Measurements from ENCODE around the gene MED13L. TPM values are rescaled to one million over a fixed set of nuclear protein-coding genes. Genes with fewer than 3 reads are reported as not detected.

MED13L gene
- total and polyA plus RNA-seq, 2 donors (not counting 1 experiment from before 2014, with no cell fraction given): 20.3 to 207 TPM

DNA sequence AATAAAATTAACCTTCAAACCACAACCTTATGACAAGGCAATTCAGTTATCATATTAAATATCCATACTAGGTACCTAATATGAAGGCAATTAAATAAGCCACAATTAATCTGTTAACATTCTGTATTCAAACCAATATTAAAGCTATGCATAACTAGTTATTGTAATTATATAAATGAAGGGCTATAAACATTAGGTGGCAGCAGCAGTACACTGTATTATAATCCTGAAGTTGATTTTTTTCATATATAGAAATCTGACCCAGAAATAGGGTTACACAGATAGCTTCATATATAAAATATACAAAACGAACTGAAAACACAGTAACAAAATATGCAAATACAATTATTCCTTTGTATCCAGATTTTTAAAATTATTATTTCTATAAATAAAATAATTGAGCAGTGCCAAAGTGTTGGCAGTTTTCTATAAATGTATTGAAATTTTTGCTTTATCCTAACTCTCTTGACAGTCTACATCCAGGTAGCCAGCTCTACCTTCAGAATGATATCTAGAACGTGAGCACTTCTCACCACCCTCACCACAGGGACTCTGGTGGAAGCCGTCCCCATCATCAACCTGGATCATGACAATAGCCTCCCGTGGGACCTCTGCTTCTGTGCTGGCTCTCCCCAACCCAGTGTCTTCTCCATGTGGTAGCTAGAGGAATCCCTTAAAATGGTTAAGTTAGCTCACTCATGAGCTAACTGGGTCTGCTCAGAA lies 136.2 kb downstream of the MED13L start:
- no peak overlapping the region for H3K4me2 ChIP-seq (replicated peaks; ENCODE audit: low read depth, low read length, poor library complexity, severe bottlenecking)
- no peaks in the 10 kb centered on the region for H3K36me3 ChIP-seq (replicated peaks in 1 of 2; ENCODE audit: control extremely low read depth in 1 of 2, control insufficient read depth in 1 of 2, extremely low read depth in 1 of 2, insufficient read depth in 2 of 2, low read length in 1 of 2)
- Mint-ChIP-seq H3K4me1 (peaks cover 69% of the 10 kb centered on the region), H3K27ac (no peak overlapping the region), H3K4me3 (no peak overlapping the region), H3K27me3 (no peaks in the 10 kb centered on the region), H3K9me3 (ENCODE audit: insufficient read depth) (no peaks in the 10 kb centered on the region)
- H3K9me3 ChIP-seq (ENCODE audit: control extremely low read depth in 1 of 3, control insufficient read depth in 2 of 3, insufficient read depth in 1 of 3, low read length in 2 of 3): no peaks in the 10 kb centered on the region
- POLR2A ChIA-PET: no interaction called here
- 38% methylated on average over 1 of the region's 4 CpGs for WGBS (ENCODE audit: insufficient coverage)
- no peak overlapping the region for H3K27ac ChIP-seq (ENCODE audit: low read length in 2 of 2)
- no peak overlapping the region for H2AFZ ChIP-seq (ENCODE audit: insufficient read depth, low read depth, low read length, poor library complexity, severe bottlenecking)
- ATAC-seq (ENCODE audit: low read depth) (no peak), DNase-seq (peak; percentile 26)
- no peaks in the 10 kb centered on the region for H3K27me3 ChIP-seq (replicated peaks in 1 of 4; ENCODE audit: control extremely low read depth in 1 of 4, control insufficient read depth in 3 of 4, insufficient read depth in 4 of 4, low read length in 3 of 4)
- H3K9ac ChIP-seq (ENCODE audit: low read length): no peak overlapping the region
- no peak overlapping the region for H3K4me3 ChIP-seq (ENCODE audit: control extremely low read depth in 1 of 5, extremely low read depth in 1 of 5, insufficient read depth in 1 of 5, low read depth in 2 of 5, low read length in 4 of 5)
- no peak for TF ChIP-seq EZH2 (IDR thresholded peaks at IDR 0.05; ENCODE audit: borderline replicate concordance, insufficient read depth, low read depth, low read length, poor library complexity, severe bottlenecking)
- peak; percentile 45 for TF ChIP-seq CTCF (IDR thresholded peaks at IDR 0.05)
- intact Hi-C loops (cut with micrococcal nuclease): loop anchor here (1.0 to 5.0 kb wide), 4 partner anchors 96 to 566 kb away; partner anchors contain the start of gene MED13L
- CTCF ChIA-PET: interaction anchor here (0.6 to 3.4 kb wide), 15 partner anchors 8 to 568 kb away, joined by 3 to 33 read pairs (median 4); no protein-coding TSS in a partner anchor
- peaks cover 18 to 40% of the 10 kb centered on the region in 2 donors for H3K4me1 ChIP-seq (ENCODE audit: control insufficient read depth in 2 of 2, insufficient read depth in 2 of 2, low read length in 2 of 2)
- H4K20me1 ChIP-seq (ENCODE audit: control insufficient read depth, insufficient read depth, low read length, poor library complexity, severe bottlenecking): peaks cover 85% of the 10 kb centered on the region
- H3K79me2 ChIP-seq (ENCODE audit: control insufficient read depth, insufficient read depth, low read length): peaks cover 97% of the 10 kb centered on the region

DNA sequence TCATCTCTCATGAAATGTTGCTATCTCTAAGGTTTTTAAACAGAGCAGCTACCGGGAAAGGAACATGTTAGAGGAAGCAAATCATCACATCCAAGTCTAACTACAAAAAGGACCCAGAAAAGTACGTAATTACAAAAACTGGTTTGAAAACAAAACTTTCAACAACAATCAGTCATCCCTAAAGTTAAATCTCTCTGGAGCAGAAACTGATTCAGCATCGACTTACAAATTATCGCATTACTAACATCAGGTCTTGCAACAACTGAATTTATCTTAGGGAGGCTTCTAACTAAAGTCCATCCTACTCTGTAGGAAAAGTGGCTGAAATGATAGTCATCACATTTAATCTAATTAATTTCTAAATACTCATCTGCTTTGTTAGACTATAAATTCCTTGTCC lies 137.0 kb downstream of the MED13L start:
- TF ChIP-seq EZH2 (IDR thresholded peaks at IDR 0.05; ENCODE audit: borderline replicate concordance, insufficient read depth, low read depth, low read length, poor library complexity, severe bottlenecking) (no peak), CTCF (IDR thresholded peaks at IDR 0.05) (no peak)
- Histone ChIP-seq H3K27ac (ENCODE audit: low read length in 2 of 2) (no peak overlapping the region), H3K9me3 (ENCODE audit: control extremely low read depth in 1 of 3, control insufficient read depth in 2 of 3, insufficient read depth in 1 of 3, low read length in 2 of 3) (no peaks in the 10 kb centered on the region), H3K4me1 (ENCODE audit: control insufficient read depth in 2 of 2, insufficient read depth in 2 of 2, low read length in 2 of 2) (peaks cover 18 to 42% of the 10 kb centered on the region in 2 donors), H3K9ac (ENCODE audit: low read length) (no peak overlapping the region), H3K4me2 (replicated peaks; ENCODE audit: low read depth, low read length, poor library complexity, severe bottlenecking) (no peak overlapping the region), H2AFZ (ENCODE audit: insufficient read depth, low read depth, low read length, poor library complexity, severe bottlenecking) (no peak overlapping the region), H3K79me2 (ENCODE audit: control insufficient read depth, insufficient read depth, low read length) (peaks cover 97% of the 10 kb centered on the region), H3K36me3 (replicated peaks in 1 of 2; ENCODE audit: control extremely low read depth in 1 of 2, control insufficient read depth in 1 of 2, extremely low read depth in 1 of 2, insufficient read depth in 2 of 2, low read length in 1 of 2) (no peaks in the 10 kb centered on the region), H3K27me3 (replicated peaks in 1 of 4; ENCODE audit: control extremely low read depth in 1 of 4, control insufficient read depth in 3 of 4, insufficient read depth in 4 of 4, low read length in 3 of 4) (no peaks in the 10 kb centered on the region), H3K4me3 (ENCODE audit: control extremely low read depth in 1 of 5, extremely low read depth in 1 of 5, insufficient read depth in 1 of 5, low read depth in 2 of 5, low read length in 4 of 5) (no peak overlapping the region), H4K20me1 (ENCODE audit: control insufficient read depth, insufficient read depth, low read length, poor library complexity, severe bottlenecking) (peaks cover 78% of the 10 kb centered on the region)
- intact Hi-C loops (cut with micrococcal nuclease): loop anchor here (5.0 kb wide), 3 partner anchors 97 to 567 kb away; partner anchors contain the start of gene MED13L
- H3K27ac Mint-ChIP-seq: no peak overlapping the region
- DNase-seq: no peak
- POLR2A ChIA-PET: no interaction called here
- CTCF ChIA-PET: interaction anchor here (1.0 to 3.4 kb wide), 12 partner anchors 9 to 569 kb away, joined by 3 to 33 read pairs (median 4); no protein-coding TSS in a partner anchor
- no CpG with 5 or more reads among the region's 4 CpGs for WGBS (ENCODE audit: insufficient coverage)
- H3K27me3 Mint-ChIP-seq: no peaks in the 10 kb centered on the region
- H3K9me3 Mint-ChIP-seq (ENCODE audit: insufficient read depth): no peaks in the 10 kb centered on the region
- ATAC-seq (ENCODE audit: low read depth): no peak
- no peak overlapping the region for H3K4me3 Mint-ChIP-seq
- peaks cover 70% of the 10 kb centered on the region for H3K4me1 Mint-ChIP-seq

Measured in B cell (primary cell).